ENCODE results near the gene DYNC2LI1.

The DYNC2LI1 gene

GRCh38 chr2:43749583-43749982 lies 24.3 kb upstream of the DYNC2LI1 start:
- no peak for TF ChIP-seq CTCF (IDR thresholded peaks at IDR 0.05; ENCODE audit: extremely low read depth, missing control alignments)
- no peak for DNase-seq (ENCODE audit: low spot score)

GRCh38 chr2:43751476-43751990 lies 22.3 kb upstream of the DYNC2LI1 start:
- TF ChIP-seq CTCF (IDR thresholded peaks at IDR 0.05; ENCODE audit: extremely low read depth, missing control alignments): no peak
- DNase-seq (ENCODE audit: low spot score): no peak

- no peak for TF ChIP-seq CTCF (IDR thresholded peaks at IDR 0.05; ENCODE audit: extremely low read depth, missing control alignments)
Observed at GRCh38 chr2:43752302-43752701, 21.5 kb upstream of the DYNC2LI1 start.

GRCh38 chr2:43754180-43754579 lies 19.7 kb upstream of the DYNC2LI1 start:
- no peak for DNase-seq (ENCODE audit: low spot score)
- TF ChIP-seq CTCF (IDR thresholded peaks at IDR 0.05; ENCODE audit: extremely low read depth, missing control alignments): no peak

More at GRCh38 chr2:43752302-43752701, 21.5 kb upstream of the DYNC2LI1 start:
- DNase-seq (ENCODE audit: low spot score): no peak

- no peak for TF ChIP-seq CTCF (IDR thresholded peaks at IDR 0.05; ENCODE audit: extremely low read depth, missing control alignments)
- no peak for DNase-seq (ENCODE audit: low spot score)
Observed at GRCh38 chr2:43758739-43759138, 15.1 kb upstream of the DYNC2LI1 start.

GRCh38 chr2:43759195-43759594 lies 14.6 kb upstream of the DYNC2LI1 start:
- no peak for TF ChIP-seq CTCF (IDR thresholded peaks at IDR 0.05; ENCODE audit: extremely low read depth, missing control alignments)
- no peak for DNase-seq (ENCODE audit: low spot score)

- TF ChIP-seq CTCF (IDR thresholded peaks at IDR 0.05; ENCODE audit: extremely low read depth, missing control alignments): no peak
- DNase-seq (ENCODE audit: low spot score): no peak
Observed at GRCh38 chr2:43762286-43762685, 11.6 kb upstream of the DYNC2LI1 start.

Data from GM20000 (cell line).